Fibroblast of lung (primary cell): ENCODE measurements around the gene CADM2.

Source experiments
- CTCF ChIP-seq, 2 donors: IDR thresholded peaks in 1 of 2; conservative IDR thresholded peaks in 1 of 2; 1 replicate in 1 of 2; 2 replicates in 1 of 2; pipeline ENCODE4 v1.5.1; 2011 to 2012; ENCODE audit warnings: low read length in 2 of 2, control low read depth in 1 of 2, inconsistent platforms in 1 of 2, low read depth in 1 of 2, mild to moderate bottlenecking in 1 of 2
- EZH2 ChIP-seq: IDR thresholded peaks from 2 replicates; pipeline ENCODE4 v1.5.1; 2012; ENCODE audit warnings: low read length, control low read depth, mild to moderate bottlenecking; ENCODE audit errors: missing control alignments

- TF ChIP-seq CTCF (conservative IDR thresholded peaks at IDR 0.05 in 1 of 2, IDR thresholded peaks at IDR 0.05 in 1 of 2; ENCODE audit: low read depth in 1 of 2, low read length in 2 of 2) (no peak), EZH2 (no peak)
Observed at GRCh38 chr3:85670634-85671205, 711.9 kb downstream of the CADM2 start.
